HepG2 (cell line): ENCODE results near the gene LTBR. TPM values are rescaled to one million over a fixed set of nuclear protein-coding genes. Genes with fewer than 3 reads are reported as not detected.
A peak's percentile ranks its signal among the peaks of the same experiment; 100 is the strongest.

Experiments used
- DNMT3B ChIP-seq: conservative IDR thresholded peaks from 2 replicates; pipeline ENCODE4 v1.6.1; 2016; ENCODE audit warnings: missing biosample characterization, control low read depth
- FLYWCH1 ChIP-seq: sonication (generic); formaldehyde crosslinking; IDR thresholded peaks from 2 replicates; pipeline ENCODE4 v1.8.1; 2023; ENCODE audit warnings: mild to moderate bottlenecking, missing genetic modification reagents
- GPBP1L1 ChIP-seq: sonication (generic); formaldehyde crosslinking; IDR thresholded peaks from 2 replicates; pipeline ENCODE4 v1.5.0; 2020; ENCODE audit warnings: mild to moderate bottlenecking, missing genetic modification reagents
- MEIS1 ChIP-seq: sonication (generic); formaldehyde crosslinking; IDR thresholded peaks from 2 replicates; pipeline ENCODE4 v1.9.0; 2021; ENCODE audit warnings: mild to moderate bottlenecking, missing genetic modification reagents, moderate library complexity, borderline replicate concordance
- NCOR1 ChIP-seq: fragments of 200-600 bp; sonication (generic); IDR thresholded peaks from 2 replicates; pipeline ENCODE4 v1.7.0; 2017; ENCODE audit warnings: antibody characterized with exemption, low read length, borderline replicate concordance
- RFXAP ChIP-seq: sonication (generic); formaldehyde crosslinking; IDR thresholded peaks from 2 replicates; pipeline ENCODE4 v1.4.0; 2020; ENCODE audit warnings: missing genetic modification reagents, borderline replicate concordance
- SNAI1 ChIP-seq: sonication (generic); formaldehyde crosslinking; IDR thresholded peaks from 2 replicates; pipeline ENCODE4 v1.5.0; 2020; ENCODE audit warnings: mild to moderate bottlenecking, missing genetic modification reagents, borderline replicate concordance
- SRF ChIP-seq: IDR thresholded peaks from 2 replicates; pipeline ENCODE4 v1.6.1; 2011; ENCODE audit warnings: mild to moderate bottlenecking, low read depth, low read length, moderate library complexity
- TRIM24 ChIP-seq: sonication (generic); formaldehyde crosslinking; IDR thresholded peaks from 2 replicates; pipeline ENCODE4 v1.8.0; 2022; ENCODE audit warnings: mild to moderate bottlenecking, missing genetic modification reagents
- ZFYVE20 ChIP-seq: sonication (generic); formaldehyde crosslinking; IDR thresholded peaks from 2 replicates; pipeline ENCODE4 v1.8.0; 2023; ENCODE audit warnings: low read depth, mild to moderate bottlenecking, moderate library complexity, missing genetic modification reagents, borderline replicate concordance
- ZNF350 ChIP-seq: sonication (generic); formaldehyde crosslinking; IDR thresholded peaks from 2 replicates; pipeline ENCODE4 v1.4.0; 2020; ENCODE audit warnings: mild to moderate bottlenecking, low read depth, missing genetic modification reagents, borderline replicate concordance
- ZNF501 ChIP-seq: sonication (generic); formaldehyde crosslinking; IDR thresholded peaks from 2 replicates; pipeline ENCODE4 v1.5.1; 2020; ENCODE audit warnings: mild to moderate bottlenecking, moderate library complexity, missing genetic modification reagents
- ZNF556 ChIP-seq: sonication (generic); formaldehyde crosslinking; IDR thresholded peaks from 2 replicates; pipeline ENCODE4 v1.4.0; 2020; ENCODE audit warnings: mild to moderate bottlenecking, missing genetic modification reagents, borderline replicate concordance
- polyA plus RNA-seq, 8 experiments: library from polyadenylated mRNA; depleted of rRNA in 3 of 8; stranded (reverse) in 7 of 8; unstranded in 1 of 8; fragments of >200 nt; fragmentation: Illumina TruSeq in 4 of 8; extraction: Trizol in 4 of 8; gene quantifications; 2 replicates each; pipeline versions ENCODE4 v1.2.1 to v1.2.3, GENCODE V29; 2011 to 2016; ENCODE audit warnings: low read depth in 4 of 8, missing spikeins in 1 of 8, mixed read lengths in 1 of 8; ENCODE audit not compliant: insufficient read depth in 1 of 8
- total RNA-seq, 5 experiments: library from RNA; depleted of rRNA; stranded (reverse); fragments of >200 nt; fragmentation: Illumina TruSeq; extraction: Trizol; gene quantifications; 2 replicates each; pipeline ENCODE4 v1.2.3, GENCODE V29; 2016; ENCODE audit warnings: low read depth in 1 of 5
- TF ChIP-seq, protein P1 (sequence below), 2 experiments: sonication (generic) in 1 of 2; formaldehyde crosslinking in 1 of 2; IDR thresholded peaks; 2 replicates each; pipeline versions ENCODE4 v1.4.0 to v1.6.1; 2018 to 2020; ENCODE audit warnings: missing genetic modification reagents in 2 of 2, borderline replicate concordance in 1 of 2, low read depth in 1 of 2, mild to moderate bottlenecking in 1 of 2, missing biosample characterization in 1 of 2
- TF ChIP-seq, protein P2 (sequence below): sonication (generic); formaldehyde crosslinking; IDR thresholded peaks from 2 replicates; pipeline ENCODE4 v1.5.0; 2020; ENCODE audit warnings: missing genetic modification reagents
- TF ChIP-seq, protein P3 (sequence below): sonication (generic); formaldehyde crosslinking; IDR thresholded peaks from 2 replicates; pipeline ENCODE4 v1.5.1; 2020; ENCODE audit warnings: mild to moderate bottlenecking, missing genetic modification reagents
- TF ChIP-seq, protein P4 (sequence below): sonication (generic); formaldehyde crosslinking; conservative IDR thresholded peaks from 2 replicates; pipeline ENCODE4 v1.4.0; 2020; ENCODE audit warnings: missing genetic modification reagents

LTBR gene
- total and polyA plus RNA-seq, 2 of the 13 experiments (the other 11 are each of a cell fraction or from before 2014, with no cell fraction given), result 31.4 to 34.8 TPM

GRCh38 chr12:6363330-6364043, 20.5 kb upstream of the LTBR start (continued):
- TF ChIP-seq, protein P1, sequence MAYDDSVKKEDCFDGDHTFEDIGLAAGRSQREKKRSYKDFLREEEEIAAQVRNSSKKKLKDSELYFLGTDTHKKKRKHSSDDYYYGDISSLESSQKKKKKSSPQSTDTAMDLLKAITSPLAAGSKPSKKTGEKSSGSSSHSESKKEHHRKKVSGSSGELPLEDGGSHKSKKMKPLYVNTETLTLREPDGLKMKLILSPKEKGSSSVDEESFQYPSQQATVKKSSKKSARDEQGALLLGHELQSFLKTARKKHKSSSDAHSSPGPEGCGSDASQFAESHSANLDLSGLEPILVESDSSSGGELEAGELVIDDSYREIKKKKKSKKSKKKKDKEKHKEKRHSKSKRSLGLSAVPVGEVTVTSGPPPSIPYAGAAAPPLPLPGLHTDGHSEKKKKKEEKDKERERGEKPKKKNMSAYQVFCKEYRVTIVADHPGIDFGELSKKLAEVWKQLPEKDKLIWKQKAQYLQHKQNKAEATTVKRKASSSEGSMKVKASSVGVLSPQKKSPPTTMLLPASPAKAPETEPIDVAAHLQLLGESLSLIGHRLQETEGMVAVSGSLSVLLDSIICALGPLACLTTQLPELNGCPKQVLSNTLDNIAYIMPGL (CRISPR knock-in tag; IDR thresholded peaks at IDR 0.05; ENCODE audit: borderline replicate concordance in 1 of 2, low read depth in 1 of 2), result peak; percentile 81 to 82
- TF ChIP-seq FLYWCH1 (CRISPR knock-in tag) (no peak), MEIS1 (CRISPR knock-in tag) (peak; percentile 68), ZNF556 (CRISPR knock-in tag) (peak; percentile 89), NCOR1 (peak; percentile 82), ZNF501 (CRISPR knock-in tag) (peak; percentile 86), ZNF350 (CRISPR knock-in tag) (peak; percentile 91), RFXAP (CRISPR knock-in tag) (peak; percentile 68), GPBP1L1 (no peak), SRF (no peak), ZFYVE20 (CRISPR knock-in tag) (no peak), TRIM24 (no peak), DNMT3B (0 out of 2 replicates have a peak, but pooled peaks have one; percentile 21), SNAI1 (CRISPR knock-in tag) (peak; percentile 79; the same call in 1 of the 2 replicates)
- TF ChIP-seq, protein P2, sequence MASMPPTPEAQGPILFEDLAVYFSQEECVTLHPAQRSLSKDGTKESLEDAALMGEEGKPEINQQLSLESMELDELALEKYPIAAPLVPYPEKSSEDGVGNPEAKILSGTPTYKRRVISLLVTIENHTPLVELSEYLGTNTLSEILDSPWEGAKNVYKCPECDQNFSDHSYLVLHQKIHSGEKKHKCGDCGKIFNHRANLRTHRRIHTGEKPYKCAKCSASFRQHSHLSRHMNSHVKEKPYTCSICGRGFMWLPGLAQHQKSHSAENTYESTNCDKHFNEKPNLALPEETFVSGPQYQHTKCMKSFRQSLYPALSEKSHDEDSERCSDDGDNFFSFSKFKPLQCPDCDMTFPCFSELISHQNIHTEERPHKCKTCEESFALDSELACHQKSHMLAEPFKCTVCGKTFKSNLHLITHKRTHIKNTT (CRISPR knock-in tag), result no peak
- TF ChIP-seq, protein P3, sequence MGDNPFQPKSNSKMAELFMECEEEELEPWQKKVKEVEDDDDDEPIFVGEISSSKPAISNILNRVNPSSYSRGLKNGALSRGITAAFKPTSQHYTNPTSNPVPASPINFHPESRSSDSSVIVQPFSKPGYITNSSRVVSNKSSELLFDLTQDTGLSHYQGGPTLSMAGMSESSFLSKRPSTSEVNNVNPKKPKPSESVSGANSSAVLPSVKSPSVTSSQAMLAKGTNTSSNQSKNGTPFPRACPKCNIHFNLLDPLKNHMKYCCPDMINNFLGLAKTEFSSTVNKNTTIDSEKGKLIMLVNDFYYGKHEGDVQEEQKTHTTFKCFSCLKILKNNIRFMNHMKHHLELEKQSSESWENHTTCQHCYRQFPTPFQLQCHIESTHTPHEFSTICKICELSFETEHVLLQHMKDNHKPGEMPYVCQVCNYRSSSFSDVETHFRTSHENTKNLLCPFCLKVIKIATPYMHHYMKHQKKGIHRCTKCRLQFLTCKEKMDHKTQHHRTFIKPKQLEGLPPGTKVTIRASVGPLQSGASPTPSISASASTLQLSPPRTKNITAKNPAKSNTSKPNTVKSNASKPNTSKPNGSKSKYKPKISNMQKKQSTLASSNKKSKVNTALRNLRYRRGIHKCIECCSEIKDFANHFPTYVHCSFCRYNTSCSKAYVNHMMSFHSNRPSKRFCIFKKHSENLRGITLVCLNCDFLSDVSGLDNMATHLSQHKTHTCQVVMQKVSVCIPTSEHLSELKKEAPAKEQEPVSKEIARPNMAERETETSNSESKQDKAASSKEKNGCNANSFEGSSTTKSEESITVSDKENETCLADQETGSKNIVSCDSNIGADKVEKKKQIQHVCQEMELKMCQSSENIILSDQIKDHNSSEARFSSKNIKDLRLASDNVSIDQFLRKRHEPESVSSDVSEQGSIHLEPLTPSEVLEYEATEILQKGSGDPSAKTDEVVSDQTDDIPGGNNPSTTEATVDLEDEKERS, result no peak
- TF ChIP-seq, protein P4, sequence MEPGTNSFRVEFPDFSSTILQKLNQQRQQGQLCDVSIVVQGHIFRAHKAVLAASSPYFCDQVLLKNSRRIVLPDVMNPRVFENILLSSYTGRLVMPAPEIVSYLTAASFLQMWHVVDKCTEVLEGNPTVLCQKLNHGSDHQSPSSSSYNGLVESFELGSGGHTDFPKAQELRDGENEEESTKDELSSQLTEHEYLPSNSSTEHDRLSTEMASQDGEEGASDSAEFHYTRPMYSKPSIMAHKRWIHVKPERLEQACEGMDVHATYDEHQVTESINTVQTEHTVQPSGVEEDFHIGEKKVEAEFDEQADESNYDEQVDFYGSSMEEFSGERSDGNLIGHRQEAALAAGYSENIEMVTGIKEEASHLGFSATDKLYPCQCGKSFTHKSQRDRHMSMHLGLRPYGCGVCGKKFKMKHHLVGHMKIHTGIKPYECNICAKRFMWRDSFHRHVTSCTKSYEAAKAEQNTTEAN (CRISPR knock-in tag), result no peak; the same call in 1 of the 2 replicates
